ENCODE data around the gene GALNT16. TPM values are rescaled to one million over a fixed set of nuclear protein-coding genes. Genes with fewer than 3 reads are reported as not detected.
"Not testable (repeated sequence)": the region's sequence is repeated elsewhere in the genome, so short reads cannot be mapped to it uniquely, and the experiment has no call there.

Gene GALNT16
- total RNA-seq (3.3 and 3.4 TPM in 2 replicates), polyA plus RNA-seq (0.09 and 0.12 TPM in 2 replicates), polyA minus RNA-seq (0.34 and 0.50 TPM in 2 replicates)
- 0.30 TPM for total RNA-seq (2013)

DNA sequence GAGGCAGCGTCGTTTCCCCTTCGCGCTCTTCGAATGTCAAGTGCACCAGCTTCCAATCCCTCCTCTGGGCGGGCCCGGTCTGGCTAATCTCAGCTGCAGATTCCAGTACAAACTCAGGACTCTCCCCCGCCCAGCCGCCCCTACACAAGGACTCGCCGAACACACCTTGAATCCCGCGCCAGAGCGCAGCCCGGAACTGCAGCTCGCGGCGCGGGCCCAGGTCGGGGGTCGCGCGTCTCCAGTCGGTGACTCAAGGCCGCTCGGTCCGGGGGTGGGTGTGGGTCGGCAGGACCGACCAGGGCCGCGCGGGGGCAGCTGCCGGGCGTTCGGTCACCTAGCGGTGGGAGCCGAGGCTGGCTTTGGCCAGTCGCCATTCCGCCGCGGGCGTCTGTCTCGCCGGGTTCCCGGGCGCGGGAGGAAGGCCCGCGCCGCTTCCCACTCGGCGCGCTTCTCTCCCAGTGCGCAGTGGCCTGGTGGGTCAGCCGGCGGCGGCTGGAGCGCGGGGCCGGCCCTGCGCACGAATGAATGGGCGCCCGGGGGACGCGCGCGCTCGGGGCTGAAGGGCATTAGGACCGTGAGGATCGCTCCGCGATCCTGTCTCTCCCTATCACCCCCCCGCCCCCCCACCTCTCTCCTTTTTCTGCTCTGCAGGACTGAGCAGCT is at the start of gene GALNT16:
Gene GALNT16 (plus strand): TSS at position 632 of the 663 bp plus-strand sequence. CDS start 133 bp downstream, outside the sequence.
- no peak for ATAC-seq (ENCODE audit: low read depth)
- H3K27me3 Mint-ChIP-seq: peaks cover 61% of the 10 kb centered on the region
- peak; percentile 15 for DNase-seq
- TF ChIP-seq EZH2 (IDR thresholded peaks at IDR 0.05; ENCODE audit: borderline replicate concordance, insufficient read depth, low read depth, low read length, poor library complexity, severe bottlenecking) (no peak), CTCF (IDR thresholded peaks at IDR 0.05) (no peak)
- H3K4me3 Mint-ChIP-seq: peak within 1 kb of the TSS; percentile 77
- H3K4me2 ChIP-seq (replicated peaks; ENCODE audit: low read depth, low read length, poor library complexity, severe bottlenecking): peak within 1 kb of the TSS; percentile 81
- H2AFZ ChIP-seq (ENCODE audit: insufficient read depth, low read depth, low read length, poor library complexity, severe bottlenecking): peak within 1 kb of the TSS; percentile 60
- POLR2A ChIA-PET: no interaction called here
- no peak within 1 kb of the TSS for H3K27ac ChIP-seq (ENCODE audit: low read length in 2 of 2)
- no peaks in the 10 kb centered on the region for H3K79me2 ChIP-seq (ENCODE audit: control insufficient read depth, insufficient read depth, low read length)
- H3K27me3 ChIP-seq (replicated peaks in 1 of 4; ENCODE audit: control extremely low read depth in 1 of 4, control insufficient read depth in 3 of 4, insufficient read depth in 4 of 4, low read length in 3 of 4): peaks cover 0 to 67% (median 21%) of the 10 kb centered on the region in 4 experiments
- H3K4me1 Mint-ChIP-seq: peaks cover 14% of the 10 kb centered on the region
- no peaks in the 10 kb centered on the region for H3K9me3 ChIP-seq (ENCODE audit: control extremely low read depth in 1 of 3, control insufficient read depth in 2 of 3, insufficient read depth in 1 of 3, low read length in 2 of 3)
- no peaks in the 10 kb centered on the region for H3K9me3 Mint-ChIP-seq (ENCODE audit: insufficient read depth)
- H4K20me1 ChIP-seq (ENCODE audit: control insufficient read depth, insufficient read depth, low read length, poor library complexity, severe bottlenecking): no peaks in the 10 kb centered on the region
- H3K36me3 ChIP-seq (replicated peaks in 1 of 2; ENCODE audit: control extremely low read depth in 1 of 2, control insufficient read depth in 1 of 2, extremely low read depth in 1 of 2, insufficient read depth in 2 of 2, low read length in 1 of 2): no peaks in the 10 kb centered on the region
- peak within 1 kb of the TSS in 3 of 5 experiments; percentile 5 to 50 (median 37) for H3K4me3 ChIP-seq (ENCODE audit: control extremely low read depth in 1 of 5, extremely low read depth in 1 of 5, insufficient read depth in 1 of 5, low read depth in 2 of 5, low read length in 4 of 5)
- peaks cover 12 to 24% of the 10 kb centered on the region in 2 donors for H3K4me1 ChIP-seq (ENCODE audit: control insufficient read depth in 2 of 2, insufficient read depth in 2 of 2, low read length in 2 of 2)
- CTCF ChIA-PET: interaction anchor here (1.3 to 1.6 kb wide), 2 partner anchors 137 to 201 kb away, joined by 4 to 9 read pairs; no protein-coding TSS in a partner anchor
- peak within 1 kb of the TSS; percentile 51 for H3K9ac ChIP-seq (ENCODE audit: low read length)
- H3K27ac Mint-ChIP-seq: no peak within 1 kb of the TSS
- intact Hi-C loops (cut with micrococcal nuclease): no loop called here
- WGBS (ENCODE audit: insufficient coverage): 2% methylated on average over 73 of the region's 74 CpGs

- Histone ChIP-seq H3K4me1 (ENCODE audit: control insufficient read depth in 2 of 2, insufficient read depth in 2 of 2, low read length in 2 of 2) (no peaks in the 10 kb centered on the region), H2AFZ (ENCODE audit: insufficient read depth, low read depth, low read length, poor library complexity, severe bottlenecking) (no peak overlapping the region), H3K27me3 (replicated peaks in 1 of 4; ENCODE audit: control extremely low read depth in 1 of 4, control insufficient read depth in 3 of 4, insufficient read depth in 4 of 4, low read length in 3 of 4) (no peaks in the 10 kb centered on the region), H3K36me3 (replicated peaks in 1 of 2; ENCODE audit: control extremely low read depth in 1 of 2, control insufficient read depth in 1 of 2, extremely low read depth in 1 of 2, insufficient read depth in 2 of 2, low read length in 1 of 2) (peaks cover 0 to 1% of the 10 kb centered on the region in 2 experiments), H3K79me2 (ENCODE audit: control insufficient read depth, insufficient read depth, low read length) (no peaks in the 10 kb centered on the region), H3K4me2 (replicated peaks; ENCODE audit: low read depth, low read length, poor library complexity, severe bottlenecking) (no peak overlapping the region), H4K20me1 (ENCODE audit: control insufficient read depth, insufficient read depth, low read length, poor library complexity, severe bottlenecking) (no peaks in the 10 kb centered on the region), H3K27ac (ENCODE audit: low read length in 2 of 2) (no peak overlapping the region), H3K9me3 (ENCODE audit: control extremely low read depth in 1 of 3, control insufficient read depth in 2 of 3, insufficient read depth in 1 of 3, low read length in 2 of 3) (no peaks in the 10 kb centered on the region), H3K4me3 (ENCODE audit: control extremely low read depth in 1 of 5, extremely low read depth in 1 of 5, insufficient read depth in 1 of 5, low read depth in 2 of 5, low read length in 4 of 5) (no peak overlapping the region), H3K9ac (ENCODE audit: low read length) (no peak overlapping the region)
- Mint-ChIP-seq H3K27ac (no peak overlapping the region), H3K27me3 (no peaks in the 10 kb centered on the region), H3K4me1 (no peaks in the 10 kb centered on the region), H3K9me3 (ENCODE audit: insufficient read depth) (no peaks in the 10 kb centered on the region), H3K4me3 (no peak overlapping the region)
- 90% methylated on average over 1 of the region's 2 CpGs for WGBS (ENCODE audit: insufficient coverage)
- CTCF ChIA-PET: no interaction called here
- POLR2A ChIA-PET: no interaction called here
- intact Hi-C loops (cut with micrococcal nuclease): no loop called here
- ATAC-seq (ENCODE audit: low read depth) (no peak), DNase-seq (no peak)
- TF ChIP-seq EZH2 (IDR thresholded peaks at IDR 0.05; ENCODE audit: borderline replicate concordance, insufficient read depth, low read depth, low read length, poor library complexity, severe bottlenecking) (no peak), CTCF (IDR thresholded peaks at IDR 0.05) (no peak)
Measured at GRCh38 chr14:69214393-69214792, 45.6 kb upstream of the GALNT16 start.

GRCh38 chr14:69217663-69218062 is 42.3 kb upstream of the GALNT16 start:
- intact Hi-C loops (cut with micrococcal nuclease); H3K4me1 Mint-ChIP-seq; H3K9ac ChIP-seq (ENCODE audit: low read length); ATAC-seq (ENCODE audit: low read depth); H3K4me3 Mint-ChIP-seq; H3K27me3 Mint-ChIP-seq; CTCF ChIA-PET; H2AFZ ChIP-seq (ENCODE audit: insufficient read depth, low read depth, low read length, poor library complexity, severe bottlenecking); H3K9me3 Mint-ChIP-seq (ENCODE audit: insufficient read depth); H3K4me2 ChIP-seq (replicated peaks; ENCODE audit: low read depth, low read length, poor library complexity, severe bottlenecking); H3K9me3 ChIP-seq (ENCODE audit: control extremely low read depth in 1 of 3, control insufficient read depth in 2 of 3, insufficient read depth in 1 of 3, low read length in 2 of 3); H3K27ac Mint-ChIP-seq; H3K36me3 ChIP-seq (replicated peaks in 1 of 2; ENCODE audit: control extremely low read depth in 1 of 2, control insufficient read depth in 1 of 2, extremely low read depth in 1 of 2, insufficient read depth in 2 of 2, low read length in 1 of 2); H3K4me3 ChIP-seq (ENCODE audit: control extremely low read depth in 1 of 5, extremely low read depth in 1 of 5, insufficient read depth in 1 of 5, low read depth in 2 of 5, low read length in 4 of 5); H3K4me1 ChIP-seq (ENCODE audit: control insufficient read depth in 2 of 2, insufficient read depth in 2 of 2, low read length in 2 of 2); POLR2A ChIA-PET; H3K79me2 ChIP-seq (ENCODE audit: control insufficient read depth, insufficient read depth, low read length); H4K20me1 ChIP-seq (ENCODE audit: control insufficient read depth, insufficient read depth, low read length, poor library complexity, severe bottlenecking); H3K27ac ChIP-seq (ENCODE audit: low read length in 2 of 2); DNase-seq; H3K27me3 ChIP-seq (replicated peaks in 1 of 4; ENCODE audit: control extremely low read depth in 1 of 4, control insufficient read depth in 3 of 4, insufficient read depth in 4 of 4, low read length in 3 of 4): not testable (repeated sequence)
- WGBS (ENCODE audit: insufficient coverage): no CpG with 5 or more reads among the region's 3 CpGs
